Breast epithelium (tissue), 3 donors: Measurements from ENCODE around the gene CD8B2.
"Not testable (repeated sequence)": the region's sequence is repeated elsewhere in the genome, so short reads cannot be mapped to it uniquely, and the experiment has no call there.

ENCODE experiments used
- POLR2A ChIP-seq: fragments of 450-650 bp; IDR thresholded peaks from one replicate; pipeline ENCODE4 v1.6.1; 2016; ENCODE audit warnings: antibody characterized with exemption, mild to moderate bottlenecking, moderate library complexity
- POLR2AphosphoS5 ChIP-seq, 3 donors: sonication (generic); formaldehyde crosslinking; IDR thresholded peaks; one replicate each; pipeline ENCODE4 v1.6.1; 2017; ENCODE audit warnings: antibody characterized with exemption in 3 of 3
- TF ChIP-seq, protein P1 (sequence below), 3 donors: fragments of 450-650 bp; IDR thresholded peaks; one replicate each; pipeline ENCODE4 v1.5.1; 2016 to 2017; ENCODE audit warnings: antibody characterized with exemption in 3 of 3, mild to moderate bottlenecking in 3 of 3, moderate library complexity in 3 of 3

DNA sequence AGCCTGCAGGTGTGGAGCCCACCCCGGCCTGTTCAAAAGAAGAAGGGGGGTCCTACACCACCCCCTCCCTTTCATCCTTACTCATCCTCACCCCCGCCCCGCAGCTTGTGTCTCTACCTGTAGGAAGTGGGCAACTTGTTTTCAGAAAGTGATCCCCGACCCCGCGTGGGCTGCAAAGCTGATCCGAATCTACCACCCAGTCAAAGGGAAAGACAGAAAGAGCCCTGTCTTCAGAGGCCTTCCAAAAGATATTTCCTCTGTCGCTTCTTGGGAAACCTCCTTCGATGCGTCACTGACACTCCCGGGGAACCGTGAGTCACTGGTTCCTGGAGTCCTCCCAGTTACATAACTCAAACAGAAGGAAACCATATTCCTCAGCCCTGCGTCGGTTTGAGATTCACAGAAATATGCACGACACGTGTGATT lies 24.3 kb downstream of the CD8B2 start:
- not testable (repeated sequence) for TF ChIP-seq POLR2A; POLR2AphosphoS5 (IDR thresholded peaks at IDR 0.05)
- TF ChIP-seq, protein P1, sequence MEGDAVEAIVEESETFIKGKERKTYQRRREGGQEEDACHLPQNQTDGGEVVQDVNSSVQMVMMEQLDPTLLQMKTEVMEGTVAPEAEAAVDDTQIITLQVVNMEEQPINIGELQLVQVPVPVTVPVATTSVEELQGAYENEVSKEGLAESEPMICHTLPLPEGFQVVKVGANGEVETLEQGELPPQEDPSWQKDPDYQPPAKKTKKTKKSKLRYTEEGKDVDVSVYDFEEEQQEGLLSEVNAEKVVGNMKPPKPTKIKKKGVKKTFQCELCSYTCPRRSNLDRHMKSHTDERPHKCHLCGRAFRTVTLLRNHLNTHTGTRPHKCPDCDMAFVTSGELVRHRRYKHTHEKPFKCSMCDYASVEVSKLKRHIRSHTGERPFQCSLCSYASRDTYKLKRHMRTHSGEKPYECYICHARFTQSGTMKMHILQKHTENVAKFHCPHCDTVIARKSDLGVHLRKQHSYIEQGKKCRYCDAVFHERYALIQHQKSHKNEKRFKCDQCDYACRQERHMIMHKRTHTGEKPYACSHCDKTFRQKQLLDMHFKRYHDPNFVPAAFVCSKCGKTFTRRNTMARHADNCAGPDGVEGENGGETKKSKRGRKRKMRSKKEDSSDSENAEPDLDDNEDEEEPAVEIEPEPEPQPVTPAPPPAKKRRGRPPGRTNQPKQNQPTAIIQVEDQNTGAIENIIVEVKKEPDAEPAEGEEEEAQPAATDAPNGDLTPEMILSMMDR (IDR thresholded peaks at IDR 0.05) = not testable (repeated sequence)
